Eye (tissue), 1 donor: Measurements from ENCODE around the gene SSU72.
"Not testable (repeated sequence)": the region's sequence is repeated elsewhere in the genome, so short reads cannot be mapped to it uniquely, and the experiment has no call there.

Experiments used
- DNase-seq: peaks from one replicate; pipeline ENCODE4 v3.0.0-alpha.2; 2015

The SSU72 gene

DNA sequence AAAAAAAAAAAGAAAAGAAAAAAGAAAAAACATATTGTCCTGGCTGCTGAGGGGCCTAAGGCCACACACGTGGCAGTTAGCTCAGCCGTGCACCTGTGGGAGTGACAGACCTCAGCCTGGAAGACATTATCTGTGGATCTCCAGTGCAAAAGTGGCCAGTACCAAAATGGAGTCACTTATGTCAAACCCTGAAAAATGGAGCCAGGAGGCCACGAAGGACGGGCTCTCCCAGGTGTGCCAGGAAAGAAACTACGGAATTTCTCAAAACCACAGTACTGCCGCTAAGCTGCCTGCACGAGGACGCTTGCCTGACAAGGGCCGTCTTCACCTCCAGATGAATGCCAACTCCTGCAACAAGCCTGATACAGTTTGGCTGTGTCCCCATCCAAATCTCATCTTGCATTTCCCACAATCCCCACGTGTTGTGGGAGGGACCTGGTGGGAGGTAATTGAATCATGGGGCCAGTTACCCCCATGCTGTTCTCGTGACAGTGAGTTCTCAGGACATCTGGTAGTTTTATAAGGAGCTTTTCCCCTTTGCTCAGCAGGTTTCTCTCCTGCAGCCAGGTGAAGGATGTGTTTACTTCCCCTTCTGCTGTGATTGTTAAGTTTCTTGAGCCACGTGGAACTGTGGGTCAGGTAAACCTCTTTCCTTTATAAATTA is 35.3 kb upstream of the SSU72 start:
- no peak for DNase-seq

DNA sequence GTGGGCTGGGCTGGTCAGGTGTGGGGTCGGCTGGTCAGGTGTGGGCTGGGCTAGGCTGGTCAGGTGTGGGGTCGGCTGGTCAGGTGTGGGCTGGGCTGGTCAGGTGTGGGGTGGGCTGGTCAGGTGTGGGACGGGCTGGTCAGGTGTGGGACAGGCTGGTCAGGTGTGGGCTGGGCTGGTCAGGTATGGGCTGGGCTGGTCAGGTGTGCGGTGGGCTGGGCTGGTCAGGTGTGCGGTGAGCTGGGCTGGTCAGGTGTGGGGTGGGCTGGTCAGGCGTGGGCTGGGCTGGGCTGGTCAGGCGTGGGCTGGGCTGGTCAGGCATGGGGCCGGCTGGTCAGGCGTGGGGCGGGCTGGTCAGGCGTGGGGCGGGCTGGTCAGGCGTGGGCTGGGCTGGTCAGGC is 31.6 kb upstream of the SSU72 start:
- no peak for DNase-seq

GRCh38 chr1:1605724-1606123 is 31.1 kb upstream of the SSU72 start:
- no peak for DNase-seq

GRCh38 chr1:1605034-1605591 is 30.4 kb upstream of the SSU72 start:
- no peak for DNase-seq

DNA sequence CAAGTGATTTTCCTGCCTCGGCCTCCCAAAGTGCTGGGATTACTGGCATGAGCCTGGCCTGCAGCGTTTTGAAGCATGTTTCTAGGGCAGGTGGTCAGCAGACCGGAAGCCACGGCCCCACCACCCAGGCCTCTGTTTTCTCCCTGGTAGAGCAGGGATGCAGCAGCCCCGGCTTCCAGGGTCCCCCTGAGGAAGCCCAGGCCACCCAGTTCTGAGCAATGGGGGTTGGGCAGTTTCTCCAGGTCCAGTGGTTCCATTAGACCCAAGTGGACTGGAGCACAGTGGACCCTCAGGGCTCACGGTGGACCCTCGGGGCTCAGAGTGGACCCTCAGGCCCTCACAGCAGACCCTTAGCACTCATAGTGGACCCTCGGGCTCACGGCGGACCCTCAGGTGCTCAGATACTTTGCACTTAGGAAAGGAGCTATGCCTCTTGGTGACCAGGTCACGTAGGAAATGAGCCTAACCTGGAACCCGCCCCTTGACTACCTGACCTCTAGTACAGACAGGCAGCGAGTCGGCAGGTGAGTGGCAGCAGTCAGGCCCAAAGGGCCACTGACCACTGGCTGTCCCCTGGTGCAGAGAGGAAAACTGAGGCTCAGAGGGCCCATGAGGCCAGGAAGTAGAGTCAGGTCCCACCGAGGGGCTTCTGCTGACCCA is 29.8 kb upstream of the SSU72 start:
- DNase-seq: no peak

GRCh38 chr1:1603671-1604373 is 29.2 kb upstream of the SSU72 start:
- DNase-seq: no peak

DNA sequence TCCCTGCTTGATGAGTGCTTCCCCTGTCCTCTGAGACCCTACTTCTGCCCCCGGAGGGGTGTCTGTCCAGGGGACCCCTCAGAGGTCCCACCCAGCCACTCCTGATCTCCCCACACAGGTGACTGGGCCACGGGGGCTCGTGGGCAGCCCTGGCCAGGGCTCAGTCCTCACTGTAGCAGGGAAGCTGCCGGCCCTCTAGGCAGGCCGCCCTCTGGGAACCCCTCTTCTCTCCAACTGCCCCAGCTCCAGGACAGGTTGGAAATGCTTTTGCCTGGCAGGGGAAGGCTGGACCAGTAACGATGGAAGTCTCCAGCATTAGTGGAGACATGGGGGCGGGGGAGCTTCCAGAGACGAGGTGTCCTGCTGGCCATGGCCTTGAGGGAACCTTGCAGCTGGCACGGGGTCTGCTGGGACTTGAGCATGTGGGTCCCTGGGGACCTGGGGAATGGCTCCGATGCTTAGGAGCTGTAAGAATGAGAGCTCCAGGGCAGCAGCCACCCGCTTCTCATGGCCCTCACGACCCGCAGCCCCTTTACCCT is 28.4 kb upstream of the SSU72 start:
- DNase-seq: no peak

DNA sequence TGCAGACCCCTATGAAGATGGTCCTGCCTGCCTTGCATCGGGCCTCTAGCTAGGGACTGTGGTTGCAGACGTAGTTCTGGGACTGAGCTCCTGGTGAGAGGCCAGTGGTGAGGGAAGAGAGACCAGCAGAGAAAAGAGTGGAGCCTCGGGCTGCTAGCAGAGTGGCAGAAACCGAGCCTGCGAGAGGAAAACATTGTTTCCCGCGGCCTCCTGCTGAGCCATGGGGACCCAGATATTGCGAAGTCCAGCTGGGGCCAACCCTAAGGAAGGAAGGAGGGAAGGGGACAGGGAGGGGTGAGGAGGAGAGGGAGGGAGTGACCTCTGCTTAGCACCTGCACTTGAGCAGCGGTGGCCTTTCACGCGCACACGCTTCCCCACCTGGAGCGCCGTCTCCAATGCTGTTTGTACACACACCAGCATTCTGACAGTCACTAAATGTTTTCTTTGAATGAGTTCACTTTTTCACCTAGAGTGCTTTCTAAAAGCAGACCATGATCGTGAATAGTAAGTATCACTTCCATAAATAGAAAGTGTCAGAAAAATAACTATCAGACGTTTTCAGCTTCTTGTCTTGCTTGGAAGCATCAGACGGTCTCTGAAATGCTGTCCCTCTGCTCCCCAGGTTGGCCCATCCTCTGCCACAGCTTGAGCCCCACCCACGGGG is 27.8 kb upstream of the SSU72 start:
- no peak for DNase-seq

DNA sequence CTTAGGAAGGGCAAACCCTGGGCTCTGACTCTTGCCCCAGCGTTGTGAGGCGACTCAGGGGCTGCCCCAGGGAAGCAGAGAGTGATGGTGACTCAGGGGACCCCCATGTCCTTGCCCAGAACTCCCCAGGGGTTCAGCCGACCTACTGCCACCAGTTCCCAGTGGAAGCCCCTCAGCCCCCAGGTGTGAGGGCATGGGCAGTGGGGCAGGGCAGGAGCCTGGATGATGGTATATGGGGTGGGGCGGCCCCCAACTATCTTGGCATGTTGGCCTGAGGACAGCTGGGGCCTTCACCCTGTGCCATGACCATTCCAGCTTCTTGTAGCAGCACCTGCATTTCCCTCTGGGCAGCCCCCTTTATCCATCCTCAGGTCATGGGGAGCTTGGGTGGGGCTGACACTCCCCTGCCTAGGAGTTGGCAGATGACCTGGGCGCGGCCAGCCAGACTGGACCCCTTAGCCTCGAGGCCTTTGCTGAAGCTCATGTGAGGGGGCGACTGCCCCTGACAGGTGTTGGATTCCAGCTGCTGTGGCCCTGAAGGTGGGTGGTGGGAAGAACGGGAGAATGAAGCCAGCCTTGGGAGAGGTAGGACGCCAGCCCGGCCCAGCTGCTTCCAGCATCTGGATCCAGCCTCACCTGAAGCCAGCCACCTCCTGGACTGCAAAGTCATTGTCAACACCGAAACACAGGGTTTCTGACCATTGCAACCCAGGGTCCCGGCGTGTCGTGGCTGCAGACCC is 27.1 kb upstream of the SSU72 start:
- no peak for DNase-seq

DNA sequence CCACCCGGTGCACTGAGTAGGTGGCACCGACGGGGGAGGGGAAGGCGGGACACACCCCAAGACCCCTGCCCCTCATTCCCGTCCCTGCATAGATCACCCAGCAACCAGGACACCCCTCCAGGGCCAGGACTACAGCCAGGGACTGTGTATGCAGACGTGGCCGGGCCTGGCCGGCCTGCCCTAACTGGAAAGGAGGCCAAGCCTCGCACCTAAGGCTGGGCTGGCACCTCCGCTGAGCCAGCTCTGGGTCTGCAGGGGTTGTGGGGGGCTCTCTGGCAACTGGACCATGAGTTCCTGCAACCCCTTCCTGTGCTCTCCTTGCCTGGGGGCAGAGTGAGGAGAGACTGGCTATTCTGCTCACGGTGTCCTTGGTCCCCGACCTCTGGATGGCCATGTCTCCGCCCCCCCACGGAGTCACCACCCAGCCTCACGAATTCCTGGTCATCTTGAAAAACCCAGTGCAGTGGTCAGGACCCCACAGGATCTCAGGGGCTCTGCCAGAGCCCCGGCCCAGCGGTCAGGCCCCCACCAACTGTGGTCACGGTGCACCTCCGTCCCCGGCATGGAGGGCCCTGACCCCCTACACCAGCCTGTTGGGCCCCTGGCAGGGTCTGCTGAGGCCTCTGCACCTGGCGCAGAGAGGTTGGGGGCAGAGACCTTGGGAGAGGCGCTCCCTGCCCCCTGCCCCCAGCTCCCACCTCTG is 26.3 kb upstream of the SSU72 start:
- no peak for DNase-seq

DNA sequence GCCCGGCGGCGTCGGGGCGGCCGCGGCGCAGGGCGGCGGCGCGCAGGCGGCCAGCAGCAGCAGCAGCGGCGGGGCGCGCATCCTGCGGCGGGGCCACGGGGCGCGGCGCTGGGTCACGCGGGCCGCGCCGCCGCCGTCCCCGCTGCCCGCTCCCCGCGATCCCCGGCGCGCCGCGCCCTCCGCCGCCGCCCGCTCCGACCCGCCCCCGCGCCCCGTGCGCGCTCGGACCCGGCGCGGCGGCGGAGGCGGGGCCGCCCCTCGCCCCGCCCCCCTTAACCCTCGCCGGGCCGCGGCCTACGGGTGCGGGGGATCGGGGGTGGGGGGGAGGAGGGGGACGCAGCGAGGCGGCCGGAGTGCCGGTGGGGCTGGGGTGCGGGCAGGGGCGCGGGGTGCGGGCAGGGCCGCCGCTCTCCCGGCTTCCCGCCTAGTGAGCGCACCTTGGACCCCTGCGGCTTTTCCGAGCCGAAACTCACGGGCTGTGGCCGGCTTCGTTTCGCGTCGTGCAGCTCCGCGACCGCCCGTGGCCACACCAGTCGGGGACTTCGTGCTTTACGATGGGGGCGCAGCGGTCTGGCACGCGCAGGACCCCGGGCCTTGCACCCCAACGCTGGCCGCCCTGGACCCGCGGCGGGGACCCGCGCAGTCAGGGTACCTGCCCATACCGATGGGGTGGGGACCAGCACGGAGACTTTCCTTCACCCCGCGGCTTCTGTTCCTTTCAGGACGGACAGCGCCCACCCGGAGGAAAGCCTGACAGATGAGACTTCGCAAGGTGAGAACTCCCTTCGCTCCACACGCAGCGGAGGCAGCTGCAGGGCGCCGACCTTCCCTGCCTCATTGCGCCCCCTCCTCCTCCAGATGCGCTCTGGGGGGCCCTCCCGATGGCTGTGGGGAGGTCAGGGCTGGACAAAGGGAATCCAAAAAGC is 25.5 kb upstream of the SSU72 start, which contains the start of gene FNDC10:
FNDC10 (minus strand) TSS at position 201 of the 926 bp plus-strand sequence; CDS start at position 81, 120 bp downstream.
- DNase-seq: no peak

GRCh38 chr1:1599030-1599934 is 24.6 kb upstream of the SSU72 start:
- peak; percentile 65 for DNase-seq

DNA sequence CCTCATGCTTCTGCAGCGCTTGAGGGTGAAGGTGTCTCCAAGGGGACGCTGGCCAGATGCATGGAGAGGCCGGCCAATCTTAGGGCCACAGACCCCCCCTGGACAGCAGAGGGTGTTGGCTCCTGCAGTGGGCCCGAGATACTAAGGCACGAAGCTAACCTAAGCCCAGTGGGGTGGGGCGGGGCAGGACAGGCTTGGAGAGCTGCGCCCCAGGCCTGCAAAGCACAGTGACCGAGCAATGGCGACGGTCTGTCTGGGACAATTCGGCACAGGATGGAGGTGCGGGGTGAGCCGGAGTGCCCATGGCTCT is 24.0 kb upstream of the SSU72 start:
- DNase-seq: no peak

GRCh38 chr1:1598051-1598719 is 23.5 kb upstream of the SSU72 start:
- DNase-seq: no peak

DNA sequence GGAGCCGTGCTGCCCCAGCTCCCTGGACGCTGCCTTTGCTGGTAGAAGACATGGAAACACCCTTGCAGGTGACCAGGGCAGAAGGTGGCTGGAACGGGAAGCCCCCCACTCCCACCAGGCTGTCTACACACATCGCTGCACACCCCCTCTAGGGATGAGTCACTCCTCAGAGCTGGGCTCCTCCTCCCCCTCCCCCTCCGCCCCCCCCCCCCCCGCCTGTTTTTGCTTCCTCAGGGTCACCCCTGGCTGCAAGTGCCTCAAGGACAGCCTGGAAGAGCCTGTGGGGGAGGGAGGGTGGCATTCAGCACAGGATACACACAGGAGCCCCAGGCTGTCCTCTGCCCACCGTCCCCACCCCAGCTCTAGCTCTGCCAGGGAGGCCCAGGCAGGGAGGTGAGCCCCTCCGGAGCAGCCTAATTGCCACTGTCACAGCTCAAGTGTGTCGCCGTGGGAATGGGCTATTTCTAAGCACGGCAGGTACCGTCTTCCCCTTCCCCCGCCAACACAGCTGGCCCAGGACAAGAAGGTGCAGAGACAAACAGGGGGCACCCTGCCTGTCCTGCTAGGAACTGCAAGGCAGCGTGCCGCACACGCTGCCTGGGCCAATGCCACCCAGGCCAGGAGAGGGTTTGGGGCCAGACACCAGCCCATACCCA is 22.7 kb upstream of the SSU72 start:
- DNase-seq: no peak

GRCh38 chr1:1596493-1597274 is 22.0 kb upstream of the SSU72 start:
- DNase-seq: no peak

DNA sequence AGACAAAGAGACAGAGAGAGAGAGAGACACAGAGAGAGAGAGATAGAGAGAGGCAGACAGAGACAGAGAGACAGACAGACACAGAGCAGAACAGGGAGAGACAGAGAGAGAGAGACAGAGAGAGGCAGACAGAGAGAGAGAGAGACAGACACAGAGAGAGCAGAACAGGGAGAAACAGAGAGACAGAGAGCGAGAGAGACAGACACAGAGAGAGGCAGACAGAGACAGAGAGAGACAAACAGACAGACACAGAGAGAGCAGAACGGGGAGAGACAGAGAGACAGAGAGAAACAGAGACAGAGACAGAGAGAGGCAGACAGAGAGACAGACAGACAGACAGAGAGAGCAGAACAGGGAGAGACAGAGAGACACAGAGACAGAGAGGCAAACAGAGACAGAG is 20.7 kb upstream of the SSU72 start:
- not testable (repeated sequence) for DNase-seq
